22Rv1 (cell line): Measurements from ENCODE around the gene YAP1.

Experiments
- H3K27ac ChIP-seq: fragments of 450-650 bp; 2 replicates; pipeline ENCODE4 v1.5.1; 2017
- ZFX ChIP-seq: fragments of 450-650 bp; IDR thresholded peaks from 2 replicates; pipeline ENCODE4 v1.6.1; 2017; ENCODE audit warnings: antibody characterized with exemption, borderline replicate concordance
- TF ChIP-seq, protein P1 (sequence below): fragments of 450-650 bp; IDR thresholded peaks from 2 replicates; pipeline ENCODE4 v1.5.1; 2017; ENCODE audit warnings: mild to moderate bottlenecking

The YAP1 gene

DNA sequence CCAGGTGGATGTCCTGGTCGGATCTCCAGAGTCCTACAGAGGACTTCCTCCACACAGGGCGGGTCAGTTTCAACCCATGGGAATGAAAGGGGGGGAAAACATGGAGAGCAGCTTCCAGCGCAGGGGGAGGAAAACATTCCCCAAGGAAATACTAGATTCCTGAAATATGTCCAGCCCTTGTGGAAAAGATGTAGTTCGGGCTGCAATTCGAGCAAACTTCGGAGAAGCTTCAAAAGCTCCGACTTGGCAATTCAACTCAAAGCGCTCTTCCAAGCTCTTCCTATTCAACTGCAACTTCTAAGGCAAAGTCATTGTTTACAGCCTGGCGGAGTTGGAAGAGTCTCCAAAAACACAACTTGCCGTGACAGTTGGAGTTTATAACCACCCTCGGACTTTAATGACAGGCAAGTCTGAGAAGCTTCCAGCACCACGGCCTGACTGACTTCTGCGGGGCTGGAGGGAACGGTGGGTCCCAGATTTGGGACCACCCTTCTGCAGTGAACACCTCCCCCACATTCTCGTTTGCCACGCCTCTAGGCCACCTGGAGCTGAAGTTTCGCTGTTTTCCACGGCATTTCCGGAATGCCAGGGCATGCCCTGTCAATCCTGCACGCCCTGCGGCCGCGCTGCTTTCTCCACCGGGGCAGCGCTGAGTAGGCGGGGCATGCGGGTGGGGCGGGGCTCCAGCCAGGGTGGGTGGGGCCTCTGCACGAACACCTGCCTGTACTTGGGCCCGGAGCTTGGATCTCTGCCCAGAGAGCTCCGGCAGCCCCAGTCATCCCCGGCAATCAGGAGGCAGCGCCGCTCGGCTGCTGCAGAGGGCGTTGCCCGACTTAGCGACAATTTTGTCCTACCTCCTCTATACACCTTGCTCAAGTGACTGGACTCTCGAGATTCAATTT lies 158.1 kb downstream of the YAP1 start:
- H3K27ac ChIP-seq = peak overlapping the region; percentile 78
- TF ChIP-seq ZFX = no peak
- TF ChIP-seq, protein P1, sequence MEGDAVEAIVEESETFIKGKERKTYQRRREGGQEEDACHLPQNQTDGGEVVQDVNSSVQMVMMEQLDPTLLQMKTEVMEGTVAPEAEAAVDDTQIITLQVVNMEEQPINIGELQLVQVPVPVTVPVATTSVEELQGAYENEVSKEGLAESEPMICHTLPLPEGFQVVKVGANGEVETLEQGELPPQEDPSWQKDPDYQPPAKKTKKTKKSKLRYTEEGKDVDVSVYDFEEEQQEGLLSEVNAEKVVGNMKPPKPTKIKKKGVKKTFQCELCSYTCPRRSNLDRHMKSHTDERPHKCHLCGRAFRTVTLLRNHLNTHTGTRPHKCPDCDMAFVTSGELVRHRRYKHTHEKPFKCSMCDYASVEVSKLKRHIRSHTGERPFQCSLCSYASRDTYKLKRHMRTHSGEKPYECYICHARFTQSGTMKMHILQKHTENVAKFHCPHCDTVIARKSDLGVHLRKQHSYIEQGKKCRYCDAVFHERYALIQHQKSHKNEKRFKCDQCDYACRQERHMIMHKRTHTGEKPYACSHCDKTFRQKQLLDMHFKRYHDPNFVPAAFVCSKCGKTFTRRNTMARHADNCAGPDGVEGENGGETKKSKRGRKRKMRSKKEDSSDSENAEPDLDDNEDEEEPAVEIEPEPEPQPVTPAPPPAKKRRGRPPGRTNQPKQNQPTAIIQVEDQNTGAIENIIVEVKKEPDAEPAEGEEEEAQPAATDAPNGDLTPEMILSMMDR = peak; percentile 82

DNA sequence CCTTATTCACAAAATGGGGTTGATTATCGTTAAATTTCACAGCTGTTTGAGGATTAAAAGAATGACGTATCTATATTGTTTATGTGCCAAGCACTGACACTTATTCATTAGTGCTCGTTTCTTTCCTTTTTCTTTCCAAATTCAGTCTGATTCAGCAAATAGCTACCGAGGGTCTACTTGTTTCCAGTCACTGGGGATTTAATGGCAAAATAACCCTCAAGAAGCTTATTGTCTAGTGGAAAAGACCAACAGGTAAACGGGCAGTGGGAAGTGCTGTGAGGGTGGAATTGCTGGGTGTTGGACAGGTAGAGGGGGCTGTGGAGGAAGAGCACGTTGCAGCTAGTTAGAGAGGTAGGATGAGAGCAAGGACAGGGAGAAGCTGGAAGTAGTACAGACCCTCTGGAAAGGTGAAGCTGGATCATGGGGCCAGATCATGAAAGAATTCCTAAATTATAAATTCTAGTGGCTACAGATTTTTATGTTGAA lies 158.8 kb downstream of the YAP1 start:
- no peak for TF ChIP-seq ZFX
- TF ChIP-seq, protein P1 = peak; percentile 59
- peak overlapping the region; percentile 78 for H3K27ac ChIP-seq

DNA sequence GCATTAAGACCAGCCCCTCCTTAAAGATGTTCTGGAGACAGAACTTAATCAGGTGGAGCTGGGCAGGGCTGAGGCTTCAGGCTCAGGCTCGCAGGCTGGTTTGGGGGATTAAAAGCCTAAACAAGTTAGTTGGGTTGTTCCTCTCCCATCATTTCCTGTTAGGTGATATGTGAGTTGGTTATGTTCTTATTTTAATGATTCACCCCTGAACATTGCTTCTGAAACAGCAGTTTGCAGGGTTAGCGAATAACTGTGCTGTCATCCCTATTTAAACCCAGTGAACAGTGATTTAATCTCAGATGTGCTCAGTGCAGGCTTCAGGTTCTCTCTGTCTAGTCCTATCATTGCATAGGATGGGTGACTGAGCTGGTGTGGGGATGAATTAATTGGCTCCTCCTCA lies 159.7 kb downstream of the YAP1 start:
- no peak for TF ChIP-seq ZFX
- TF ChIP-seq, protein P1 = no peak
- no peak overlapping the region for H3K27ac ChIP-seq

DNA sequence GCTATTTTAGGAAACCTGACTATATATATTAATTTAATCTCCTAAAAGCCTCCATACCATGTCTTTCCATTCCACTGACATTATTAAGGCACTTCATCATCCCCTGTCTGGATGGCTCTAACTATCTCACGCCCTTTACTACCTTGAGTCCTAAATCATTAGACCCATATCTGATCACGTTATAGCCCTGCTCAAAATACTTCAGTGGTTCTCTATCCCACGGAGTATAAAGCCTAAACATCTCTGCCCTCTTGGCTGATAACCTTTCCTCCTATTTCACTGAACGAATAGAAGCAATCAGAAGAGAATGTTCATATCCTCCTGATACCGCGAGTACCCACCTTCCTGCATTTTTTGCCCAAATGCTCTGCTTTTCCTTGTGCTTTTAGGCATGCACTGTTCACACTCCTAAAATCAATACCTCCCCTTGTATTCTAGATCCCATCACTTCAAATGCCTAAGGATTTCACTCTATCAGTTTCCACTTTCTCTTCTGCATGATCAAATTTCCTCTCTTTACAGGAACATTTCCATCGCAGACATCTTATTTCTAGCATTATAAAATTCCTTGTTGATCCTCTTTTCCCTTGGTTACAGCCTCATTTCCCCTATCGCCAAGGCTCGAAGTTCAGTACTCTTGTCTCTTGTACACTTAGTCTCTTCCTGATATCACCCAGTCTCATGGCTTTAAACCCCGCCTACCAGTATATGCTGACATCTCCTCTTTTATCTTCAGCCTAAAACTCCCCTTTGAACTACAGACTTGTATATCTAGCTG lies 162.0 kb downstream of the YAP1 start:
- H3K27ac ChIP-seq = no peak overlapping the region
- no peak for TF ChIP-seq ZFX
- TF ChIP-seq, protein P1 = no peak

DNA sequence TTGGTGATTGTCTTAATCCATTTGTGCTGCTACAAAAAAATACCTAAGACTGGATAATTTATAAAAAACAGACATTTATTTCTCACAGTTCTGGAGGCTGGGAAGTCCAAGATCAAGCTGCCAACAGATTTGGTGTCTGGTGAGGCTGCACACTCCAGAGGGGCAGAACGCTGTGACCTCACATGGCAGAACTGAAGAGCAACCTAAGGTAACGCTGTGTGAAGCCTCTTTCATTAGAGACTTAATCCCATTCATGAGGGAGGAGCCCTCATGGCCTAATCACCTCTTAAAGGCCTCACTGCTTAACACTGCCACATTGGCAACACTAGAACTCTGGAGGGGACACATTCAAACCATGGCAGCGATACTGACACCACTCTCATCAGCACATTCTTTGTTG lies 164.4 kb downstream of the YAP1 start:
- TF ChIP-seq ZFX = no peak
- TF ChIP-seq, protein P1 = no peak
- H3K27ac ChIP-seq = no peak overlapping the region

DNA sequence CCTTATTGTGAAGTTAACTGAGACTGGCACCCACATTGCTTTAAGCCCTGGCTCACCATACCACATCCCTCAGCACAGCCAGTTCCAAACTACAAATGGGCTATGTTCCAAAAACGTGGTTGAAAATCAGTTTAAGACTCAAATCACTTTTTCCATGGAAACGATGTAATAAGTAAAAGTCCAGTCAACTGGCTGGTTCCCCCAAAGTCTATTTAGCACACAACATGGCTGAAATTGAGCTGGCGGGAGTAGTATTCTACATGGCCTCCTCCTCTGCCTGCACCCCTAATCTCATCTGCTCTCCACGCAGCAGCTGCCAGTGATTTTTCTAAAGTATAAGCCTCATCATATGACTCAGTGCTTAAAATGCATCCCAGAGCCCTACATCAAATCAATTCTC lies 166.1 kb downstream of the YAP1 start:
- TF ChIP-seq, protein P1 = no peak
- TF ChIP-seq ZFX = no peak
- H3K27ac ChIP-seq = no peak overlapping the region
